ENCODE data around the gene SATB2. TPM values are rescaled to one million over a fixed set of nuclear protein-coding genes. Genes with fewer than 3 reads are reported as not detected.

SATB2 gene
- total and polyA plus RNA-seq, 2 experiments from 2014 or later = 3.0 to 9.9 TPM

DNA sequence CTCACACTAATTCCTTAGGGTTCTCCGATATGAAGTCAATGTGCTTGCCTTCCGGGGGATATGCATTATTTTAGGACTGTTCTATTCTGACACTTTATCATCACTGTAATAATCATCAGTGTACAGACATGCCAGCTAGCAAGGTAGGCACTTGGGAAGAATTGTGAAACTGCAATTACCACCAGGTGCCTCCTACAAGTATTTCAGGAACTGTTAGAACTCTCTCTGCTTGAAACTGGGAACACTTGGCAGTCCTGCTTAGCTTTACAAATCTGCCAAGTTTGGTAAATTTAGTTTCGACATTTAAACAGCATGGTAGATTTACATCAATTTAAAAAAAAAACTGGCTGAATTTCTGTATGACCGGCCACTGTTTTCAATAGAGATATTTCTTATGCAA, 128.7 kb downstream of the SATB2 start:
- no peaks in the 10 kb centered on the region for H4K20me1 ChIP-seq (ENCODE audit: insufficient read depth)
- H3K9me2 ChIP-seq (ENCODE audit: insufficient read depth) = no peaks in the 10 kb centered on the region
- TF ChIP-seq EZH2phosphoT487 (IDR thresholded peaks at IDR 0.05; ENCODE audit: insufficient read depth, low read depth) (no peak), EZH2 (IDR thresholded peaks at IDR 0.05; ENCODE audit: insufficient read depth, poor library complexity, severe bottlenecking) (no peak)
- 93 to 97% methylated on average over 4 of the region's 4 CpGs for WGBS, 2 experiments (ENCODE audit: low coverage in 1 of 2, low lambda C conversion rate in 2 of 2, missing lambda C conversion rate in 2 of 2)
- H3K9me3 ChIP-seq (ENCODE audit: low read depth) = no peaks in the 10 kb centered on the region
- peaks cover 17% of the 10 kb centered on the region for H3K36me3 ChIP-seq (ENCODE audit: low read depth)
- DNase-seq = no peak
- H3K9ac ChIP-seq = no peak overlapping the region
- in situ Hi-C loops (cut with MboI) = no loop called here
- no peak overlapping the region for H3K4me2 ChIP-seq (ENCODE audit: unreplicated experiment)
- H3K4me3 ChIP-seq = no peak overlapping the region
- no peaks in the 10 kb centered on the region for H3K27me3 ChIP-seq (replicated peaks; ENCODE audit: insufficient read depth)
- H3K27ac ChIP-seq = no peak overlapping the region
- H3K79me2 ChIP-seq (ENCODE audit: insufficient read depth) = no peaks in the 10 kb centered on the region
- no peaks in the 10 kb centered on the region for H3F3A ChIP-seq (ENCODE audit: insufficient read depth)
- H2AFZ ChIP-seq = no peak overlapping the region
- no peaks in the 10 kb centered on the region for H3K4me1 ChIP-seq (ENCODE audit: insufficient read depth)

- Histone ChIP-seq H3F3A (ENCODE audit: insufficient read depth) (no peaks in the 10 kb centered on the region), H3K27ac (no peak overlapping the region), H3K4me3 (no peak overlapping the region), H3K9ac (no peak overlapping the region), H3K79me2 (ENCODE audit: insufficient read depth) (no peaks in the 10 kb centered on the region), H3K4me2 (ENCODE audit: unreplicated experiment) (no peak overlapping the region), H3K9me2 (ENCODE audit: insufficient read depth) (no peaks in the 10 kb centered on the region), H3K4me1 (ENCODE audit: insufficient read depth) (no peaks in the 10 kb centered on the region), H3K9me3 (ENCODE audit: low read depth) (no peaks in the 10 kb centered on the region), H3K27me3 (replicated peaks; ENCODE audit: insufficient read depth) (no peaks in the 10 kb centered on the region), H4K20me1 (ENCODE audit: insufficient read depth) (no peaks in the 10 kb centered on the region), H2AFZ (no peak overlapping the region), H3K36me3 (ENCODE audit: low read depth) (peaks cover 37% of the 10 kb centered on the region)
- no peak for DNase-seq
- WGBS, 2 experiments (ENCODE audit: low coverage in 1 of 2, low lambda C conversion rate in 2 of 2, missing lambda C conversion rate in 2 of 2) = 98 to 100% methylated on average over 1 of the region's 1 CpG
- TF ChIP-seq EZH2 (IDR thresholded peaks at IDR 0.05; ENCODE audit: insufficient read depth, poor library complexity, severe bottlenecking) (no peak), EZH2phosphoT487 (IDR thresholded peaks at IDR 0.05; ENCODE audit: insufficient read depth, low read depth) (no peak)
- in situ Hi-C loops (cut with MboI) = no loop called here
Observed at GRCh38 chr2:199325881-199326280, 131.9 kb downstream of the SATB2 start.

GRCh38 chr2:199322151-199322550, 135.6 kb downstream of the SATB2 start:
- Histone ChIP-seq H3K4me2 (ENCODE audit: unreplicated experiment) (no peak overlapping the region), H3K27ac (no peak overlapping the region), H2AFZ (no peak overlapping the region), H3K9ac (no peak overlapping the region), H3K27me3 (replicated peaks; ENCODE audit: insufficient read depth) (no peaks in the 10 kb centered on the region), H4K20me1 (ENCODE audit: insufficient read depth) (no peaks in the 10 kb centered on the region), H3K4me1 (ENCODE audit: insufficient read depth) (no peaks in the 10 kb centered on the region), H3F3A (ENCODE audit: insufficient read depth) (peaks cover 6% of the 10 kb centered on the region; the same call in 1 of the 2 replicates), H3K36me3 (ENCODE audit: low read depth) (peaks cover 33% of the 10 kb centered on the region), H3K4me3 (no peak overlapping the region), H3K79me2 (ENCODE audit: insufficient read depth) (no peaks in the 10 kb centered on the region), H3K9me2 (ENCODE audit: insufficient read depth) (no peaks in the 10 kb centered on the region), H3K9me3 (ENCODE audit: low read depth) (no peaks in the 10 kb centered on the region)
- WGBS, 2 experiments (ENCODE audit: low coverage in 1 of 2, low lambda C conversion rate in 2 of 2, missing lambda C conversion rate in 2 of 2) = 11 to 13% methylated on average over 1 of the region's 1 CpG
- in situ Hi-C loops (cut with MboI) = no loop called here
- no peak for DNase-seq
- TF ChIP-seq EZH2phosphoT487 (IDR thresholded peaks at IDR 0.05; ENCODE audit: insufficient read depth, low read depth) = no peak
- TF ChIP-seq EZH2 (IDR thresholded peaks at IDR 0.05; ENCODE audit: insufficient read depth, poor library complexity, severe bottlenecking) = no peak

GRCh38 chr2:199317646-199318045, 140.1 kb downstream of the SATB2 start:
- in situ Hi-C loops (cut with MboI) = no loop called here
- Histone ChIP-seq H4K20me1 (ENCODE audit: insufficient read depth) (no peaks in the 10 kb centered on the region), H3K9me3 (ENCODE audit: low read depth) (no peaks in the 10 kb centered on the region), H3K4me2 (ENCODE audit: unreplicated experiment) (no peak overlapping the region), H3K9me2 (ENCODE audit: insufficient read depth) (no peaks in the 10 kb centered on the region), H3K27ac (no peak overlapping the region), H2AFZ (no peak overlapping the region), H3K36me3 (ENCODE audit: low read depth) (peaks cover 17% of the 10 kb centered on the region), H3F3A (ENCODE audit: insufficient read depth) (peaks cover 28% of the 10 kb centered on the region), H3K27me3 (replicated peaks; ENCODE audit: insufficient read depth) (no peaks in the 10 kb centered on the region), H3K4me1 (ENCODE audit: insufficient read depth) (peaks cover 13% of the 10 kb centered on the region), H3K4me3 (no peak overlapping the region), H3K79me2 (ENCODE audit: insufficient read depth) (no peaks in the 10 kb centered on the region), H3K9ac (no peak overlapping the region)
- DNase-seq = no peak
- WGBS, 2 experiments (ENCODE audit: low coverage in 1 of 2, low lambda C conversion rate in 2 of 2, missing lambda C conversion rate in 2 of 2) = 98 to 100% methylated on average over 5 of the region's 5 CpGs
- TF ChIP-seq EZH2phosphoT487 (IDR thresholded peaks at IDR 0.05; ENCODE audit: insufficient read depth, low read depth) (no peak), EZH2 (IDR thresholded peaks at IDR 0.05; ENCODE audit: insufficient read depth, poor library complexity, severe bottlenecking) (no peak)

GRCh38 chr2:199316851-199317250, 140.9 kb downstream of the SATB2 start:
- Histone ChIP-seq H3K36me3 (ENCODE audit: low read depth) (peaks cover 10% of the 10 kb centered on the region), H3K4me3 (no peak overlapping the region), H3K27ac (no peak overlapping the region), H3K4me1 (ENCODE audit: insufficient read depth) (peaks cover 13% of the 10 kb centered on the region), H3K9me3 (ENCODE audit: low read depth) (no peaks in the 10 kb centered on the region), H3K9ac (no peak overlapping the region), H3F3A (ENCODE audit: insufficient read depth) (peaks cover 28% of the 10 kb centered on the region), H3K4me2 (ENCODE audit: unreplicated experiment) (no peak overlapping the region), H3K9me2 (ENCODE audit: insufficient read depth) (no peaks in the 10 kb centered on the region), H3K27me3 (replicated peaks; ENCODE audit: insufficient read depth) (no peaks in the 10 kb centered on the region), H2AFZ (no peak overlapping the region), H3K79me2 (ENCODE audit: insufficient read depth) (no peaks in the 10 kb centered on the region), H4K20me1 (ENCODE audit: insufficient read depth) (no peaks in the 10 kb centered on the region)
- WGBS, 2 experiments (ENCODE audit: low coverage in 1 of 2, low lambda C conversion rate in 2 of 2, missing lambda C conversion rate in 2 of 2) = 96 to 98% methylated on average over 3 of the region's 3 CpGs
- TF ChIP-seq EZH2 (IDR thresholded peaks at IDR 0.05; ENCODE audit: insufficient read depth, poor library complexity, severe bottlenecking) = no peak
- in situ Hi-C loops (cut with MboI) = no loop called here
- DNase-seq = no peak

All from GM23248 (cell line).